Activated gamma-delta T cell (primary cell): ENCODE data around the gene GRIPAP1.

Source experiments
- DNase-seq: peaks from one replicate; lab custom pipeline; 2025; lab: John Stamatoyannopoulos, UW

Gene GRIPAP1

DNA sequence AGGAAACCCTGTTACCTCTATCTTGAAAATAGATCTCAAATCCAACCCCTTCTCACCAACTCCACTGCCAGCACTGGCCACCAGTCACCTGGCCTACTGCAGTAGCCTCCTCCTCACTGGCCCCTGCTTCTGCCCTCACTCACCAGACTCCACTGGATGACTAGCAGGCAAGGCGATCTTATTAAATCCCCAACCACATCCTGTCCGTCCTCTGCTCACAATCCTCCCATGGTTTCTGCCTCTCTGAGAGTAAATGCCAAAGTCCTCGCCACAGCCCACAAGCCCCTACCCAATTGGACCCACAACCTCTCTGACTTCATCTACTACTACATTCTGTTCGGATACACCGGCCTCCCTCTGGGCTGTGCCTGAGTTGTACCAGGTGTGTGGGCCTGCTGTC is 77.8 kb downstream of the GRIPAP1 start:
- no peak for DNase-seq

DNA sequence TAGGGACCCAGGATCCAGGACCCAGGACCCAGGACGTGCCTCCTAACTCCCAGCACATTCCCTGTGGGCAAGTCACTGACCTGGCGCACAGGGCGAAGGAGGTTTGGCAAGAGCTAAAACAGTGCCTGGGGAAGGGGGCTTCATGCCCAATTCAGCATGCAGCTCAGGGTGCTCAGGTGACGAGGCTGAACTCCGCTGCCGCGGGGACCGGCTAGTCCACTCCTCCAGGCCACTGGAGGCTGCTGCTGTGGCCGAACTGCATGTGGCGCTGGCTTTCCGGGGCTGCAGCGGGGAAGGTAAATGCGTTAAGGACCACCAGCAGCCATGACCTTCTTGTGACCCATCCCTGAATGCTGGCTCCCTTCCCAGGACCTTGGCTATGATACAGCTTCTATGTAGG is 78.3 kb downstream of the GRIPAP1 start:
- no peak for DNase-seq
